Stimulated activated CD8-positive, alpha-beta memory T cell treated with anti-CD3 and anti-CD28 coated beads, Interleukin-12 subunit alpha, Interleukin-12 subunit beta, amount 100 ng/mL, for 24 hours (primary cell): Measurements from ENCODE around the gene CEACAM6.
"Not testable (repeated sequence)": the region's sequence is repeated elsewhere in the genome, so short reads cannot be mapped to it uniquely, and the experiment has no call there.

Source experiments
- DNase-seq: peaks from one replicate; pipeline ENCODE4 v3.0.0-alpha.2; 2020; ENCODE audit errors: extremely low read depth

The CEACAM6 gene

DNA sequence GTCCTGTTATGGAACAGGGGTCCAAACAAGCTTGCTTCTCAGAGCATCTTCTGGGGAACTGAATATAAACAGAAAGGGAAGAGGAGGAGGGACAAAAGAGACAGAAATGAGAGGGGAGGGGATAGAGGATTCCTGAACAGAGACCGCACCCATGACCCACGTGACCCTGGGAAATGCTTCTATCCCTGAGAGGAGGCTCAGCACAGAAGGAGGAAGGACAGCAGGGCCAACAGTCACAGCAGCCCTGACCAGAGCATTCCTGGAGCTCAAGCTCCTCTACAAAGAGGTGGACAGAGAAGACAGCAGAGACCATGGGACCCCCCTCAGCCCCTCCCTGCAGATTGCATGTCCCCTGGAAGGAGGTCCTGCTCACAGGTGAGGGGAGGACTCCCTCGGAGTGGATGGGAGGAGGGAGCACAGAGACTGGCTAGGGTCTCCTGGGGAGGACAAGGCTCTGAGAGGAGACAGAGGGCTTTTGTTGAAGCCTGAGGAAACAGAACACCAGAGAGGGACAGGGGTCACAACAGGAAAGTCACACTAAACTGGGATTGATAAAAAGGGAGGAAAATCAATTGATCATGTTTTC, at the start of gene CEACAM6:
TSS of gene CEACAM6 (plus strand) at position 203 of the 586 bp plus-strand sequence. CDS start at position 312, 109 bp downstream.
- no peak for DNase-seq

DNA sequence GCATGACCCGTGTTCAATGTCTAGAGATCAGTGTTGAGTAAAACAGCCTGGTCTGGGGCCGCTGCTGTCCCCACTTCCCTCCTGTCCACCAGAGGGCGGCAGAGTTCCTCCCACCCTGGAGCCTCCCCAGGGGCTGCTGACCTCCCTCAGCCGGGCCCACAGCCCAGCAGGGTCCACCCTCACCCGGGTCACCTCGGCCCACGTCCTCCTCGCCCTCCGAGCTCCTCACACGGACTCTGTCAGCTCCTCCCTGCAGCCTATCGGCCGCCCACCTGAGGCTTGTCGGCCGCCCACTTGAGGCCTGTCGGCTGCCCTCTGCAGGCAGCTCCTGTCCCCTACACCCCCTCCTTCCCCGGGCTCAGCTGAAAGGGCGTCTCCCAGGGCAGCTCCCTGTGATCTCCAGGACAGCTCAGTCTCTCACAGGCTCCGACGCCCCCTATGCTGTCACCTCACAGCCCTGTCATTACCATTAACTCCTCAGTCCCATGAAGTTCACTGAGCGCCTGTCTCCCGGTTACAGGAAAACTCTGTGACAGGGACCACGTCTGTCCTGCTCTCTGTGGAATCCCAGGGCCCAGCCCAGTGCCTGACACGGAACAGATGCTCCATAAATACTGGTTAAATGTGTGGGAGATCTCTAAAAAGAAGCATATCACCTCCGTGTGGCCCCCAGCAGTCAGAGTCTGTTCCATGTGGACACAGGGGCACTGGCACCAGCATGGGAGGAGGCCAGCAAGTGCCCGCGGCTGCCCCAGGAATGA, 48.4 kb upstream of the CEACAM6 start:
- peak; percentile 28 for DNase-seq

- DNase-seq: no peak
Observed at GRCh38 chr19:41707502-41707812, 47.9 kb upstream of the CEACAM6 start.

GRCh38 chr19:41707871-41708371, 47.4 kb upstream of the CEACAM6 start:
- no peak for DNase-seq

GRCh38 chr19:41708481-41708880, 46.8 kb upstream of the CEACAM6 start, which contains the start of gene CEACAM5:
Gene CEACAM5, plus strand, starts transcription at chr19:41708626. Its CDS starts 106 bp downstream, at chr19:41708732.
- DNase-seq: no peak

- DNase-seq: not testable (repeated sequence)
Observed at GRCh38 chr19:41709516-41709915, 45.8 kb upstream of the CEACAM6 start.

- DNase-seq: no peak
Observed at GRCh38 chr19:41709951-41710645, 45.2 kb upstream of the CEACAM6 start.

- no peak for DNase-seq
Observed at GRCh38 chr19:41711376-41712261, 43.7 kb upstream of the CEACAM6 start.

GRCh38 chr19:41714598-41714997, 40.7 kb upstream of the CEACAM6 start:
- DNase-seq: no peak

DNA sequence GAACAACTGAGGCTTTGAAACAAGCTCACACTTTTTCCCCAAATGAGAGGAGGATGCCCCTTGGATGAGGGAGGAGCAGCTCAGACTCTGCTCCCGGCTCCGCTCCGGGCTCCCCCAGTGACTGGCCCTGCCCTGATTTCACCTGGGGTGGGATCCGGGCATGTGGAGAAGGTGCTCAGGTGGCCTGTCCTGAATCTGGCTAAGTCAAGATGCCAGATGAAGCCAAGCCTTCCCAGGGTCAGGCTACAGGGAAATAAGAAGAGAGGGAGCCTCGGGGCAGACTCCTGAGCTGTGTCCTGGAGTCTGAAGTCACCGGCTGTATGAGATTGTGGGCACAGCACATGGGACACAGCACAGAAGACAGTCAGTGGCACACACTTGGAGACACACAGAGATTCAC, 36.6 kb upstream of the CEACAM6 start:
- DNase-seq: no peak

GRCh38 chr19:41720103-41720502, 35.2 kb upstream of the CEACAM6 start:
- no peak for DNase-seq

DNA sequence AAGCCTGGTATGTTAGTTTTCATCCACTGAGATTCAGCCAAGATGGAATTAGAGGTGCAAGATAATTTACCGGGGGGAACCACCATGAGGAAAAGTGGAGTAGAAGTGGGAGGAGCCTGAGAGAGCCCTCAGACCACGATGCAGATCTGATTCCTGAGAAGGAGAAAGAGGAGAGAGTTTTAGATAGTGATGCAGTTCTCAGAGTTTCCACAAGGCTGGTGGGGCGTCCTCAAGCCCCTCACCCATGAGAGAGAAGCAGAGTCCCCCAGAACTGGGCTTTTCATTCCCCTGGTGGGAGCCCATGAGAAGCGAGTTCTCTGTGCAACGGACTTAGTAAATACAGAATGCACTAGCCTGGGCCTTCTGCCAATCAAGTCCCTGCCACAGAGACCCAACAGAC, 28.8 kb upstream of the CEACAM6 start:
- DNase-seq: no peak

DNA sequence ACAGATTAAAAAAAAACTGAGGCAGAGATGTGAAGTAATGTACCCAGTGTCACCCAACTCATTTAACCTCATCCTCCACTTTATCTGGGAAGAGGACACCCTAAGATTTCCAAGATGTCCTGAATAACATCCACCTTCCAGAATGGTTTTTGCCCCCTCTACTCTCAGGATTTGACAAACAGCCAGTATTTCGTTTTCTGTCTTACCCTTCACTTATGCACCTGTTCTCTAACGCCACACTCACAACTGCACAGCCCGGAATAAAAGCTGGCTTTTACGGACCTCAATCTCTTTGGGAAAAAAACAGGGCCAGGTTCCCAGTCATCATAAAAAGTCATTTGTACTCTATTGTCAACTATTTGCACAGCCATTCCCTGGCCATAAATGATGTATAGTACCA, 21.2 kb upstream of the CEACAM6 start:
- DNase-seq: no peak

- DNase-seq: no peak
Observed at GRCh38 chr19:41734585-41734984, 20.7 kb upstream of the CEACAM6 start.

GRCh38 chr19:41735071-41735600, 20.2 kb upstream of the CEACAM6 start:
- no peak for DNase-seq

DNA sequence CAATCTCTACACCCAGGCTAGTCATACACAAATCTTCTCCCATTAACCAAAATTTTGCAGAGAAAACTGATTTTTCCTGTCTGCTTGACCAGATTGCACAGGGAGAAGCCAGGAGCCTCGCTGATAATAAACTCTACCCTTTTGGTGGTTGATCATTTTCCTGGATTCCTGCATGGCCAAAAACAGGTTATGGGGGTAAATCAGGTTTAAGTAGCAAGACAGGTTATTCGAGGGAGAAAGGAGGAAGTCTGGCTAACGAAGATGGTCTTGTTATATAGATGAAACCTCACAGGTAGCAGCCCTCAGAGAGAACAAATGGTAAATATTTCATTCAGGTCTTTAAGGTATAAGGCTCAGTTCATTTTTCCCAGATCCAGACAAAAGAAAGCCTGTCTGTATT, 16.0 kb upstream of the CEACAM6 start:
- no peak for DNase-seq

- DNase-seq: no peak
Observed at GRCh38 chr19:41740415-41741243, 14.7 kb upstream of the CEACAM6 start.

GRCh38 chr19:41741244-41741554, 14.1 kb upstream of the CEACAM6 start:
- no peak for DNase-seq

DNA sequence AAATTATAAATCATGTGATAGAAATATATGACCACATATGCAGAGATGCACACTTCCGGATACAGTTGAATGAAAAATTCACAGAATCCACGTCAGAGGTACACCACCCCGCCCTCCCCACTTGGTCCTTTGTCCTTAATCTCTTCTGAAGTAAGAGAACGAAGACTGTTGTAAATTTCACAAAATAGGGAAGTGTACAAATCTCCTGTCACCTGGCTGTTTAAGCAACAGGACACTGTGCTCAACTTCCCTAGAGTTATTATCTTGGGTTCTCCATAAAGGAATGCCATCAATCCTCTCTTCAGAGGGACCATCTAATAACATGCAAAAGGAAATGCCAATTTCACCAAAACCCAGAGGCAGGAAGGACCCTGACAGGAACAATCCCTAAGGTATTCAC, 10.5 kb upstream of the CEACAM6 start:
- DNase-seq: no peak

DNA sequence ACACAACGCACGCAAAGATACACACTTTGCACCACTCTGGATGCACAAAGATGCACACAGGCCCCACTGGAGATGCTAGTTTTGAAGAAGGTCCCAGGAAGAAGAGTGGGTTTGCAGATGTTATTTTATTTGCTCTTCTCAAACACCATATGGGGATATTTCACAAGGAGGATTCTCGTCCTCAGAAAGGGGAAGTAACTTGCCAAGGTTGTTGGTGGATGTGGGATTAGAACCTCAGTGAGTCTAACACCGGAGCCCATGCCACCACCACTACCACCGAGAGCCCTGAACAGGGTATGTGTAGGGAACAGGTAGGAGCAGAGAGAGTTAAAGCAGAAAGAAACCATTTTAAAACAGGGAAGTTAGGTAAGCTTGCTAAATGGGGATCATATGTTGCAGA, 9.6 kb upstream of the CEACAM6 start:
- DNase-seq: no peak
